Measurements from ENCODE around the gene ASPM.

Gene ASPM

DNA sequence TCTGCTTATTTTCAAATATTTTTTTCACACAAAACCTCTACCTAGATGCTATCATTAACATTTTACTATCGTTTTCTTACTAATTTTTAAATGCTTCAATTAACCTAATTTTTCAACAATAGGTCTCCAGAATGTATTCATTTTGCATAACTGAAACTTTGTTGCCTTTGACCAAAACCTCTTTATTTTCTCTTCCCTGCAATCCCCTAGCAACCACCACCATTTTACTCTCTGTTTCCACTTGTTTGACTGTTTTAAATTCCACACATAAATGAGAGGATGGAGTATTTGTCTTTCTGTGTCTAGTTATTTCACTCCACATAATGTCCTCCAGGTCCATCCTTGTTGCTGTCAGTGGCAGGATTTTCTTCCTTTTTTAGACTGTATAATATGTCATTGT lies 69.9 kb downstream of the ASPM start:
- H3K4me3 ChIP-seq (ENCODE audit: low read depth, low read length), result no peak overlapping the region
- CTCF ChIA-PET, result no interaction called here
- POLR2A ChIA-PET, result no interaction called here
- TF ChIP-seq, protein P1, sequence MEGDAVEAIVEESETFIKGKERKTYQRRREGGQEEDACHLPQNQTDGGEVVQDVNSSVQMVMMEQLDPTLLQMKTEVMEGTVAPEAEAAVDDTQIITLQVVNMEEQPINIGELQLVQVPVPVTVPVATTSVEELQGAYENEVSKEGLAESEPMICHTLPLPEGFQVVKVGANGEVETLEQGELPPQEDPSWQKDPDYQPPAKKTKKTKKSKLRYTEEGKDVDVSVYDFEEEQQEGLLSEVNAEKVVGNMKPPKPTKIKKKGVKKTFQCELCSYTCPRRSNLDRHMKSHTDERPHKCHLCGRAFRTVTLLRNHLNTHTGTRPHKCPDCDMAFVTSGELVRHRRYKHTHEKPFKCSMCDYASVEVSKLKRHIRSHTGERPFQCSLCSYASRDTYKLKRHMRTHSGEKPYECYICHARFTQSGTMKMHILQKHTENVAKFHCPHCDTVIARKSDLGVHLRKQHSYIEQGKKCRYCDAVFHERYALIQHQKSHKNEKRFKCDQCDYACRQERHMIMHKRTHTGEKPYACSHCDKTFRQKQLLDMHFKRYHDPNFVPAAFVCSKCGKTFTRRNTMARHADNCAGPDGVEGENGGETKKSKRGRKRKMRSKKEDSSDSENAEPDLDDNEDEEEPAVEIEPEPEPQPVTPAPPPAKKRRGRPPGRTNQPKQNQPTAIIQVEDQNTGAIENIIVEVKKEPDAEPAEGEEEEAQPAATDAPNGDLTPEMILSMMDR (IDR thresholded peaks at IDR 0.05; ENCODE audit: insufficient read depth, low read length, missing control alignments), result no peak
- DNase-seq (ENCODE audit: low read depth, low spot score), result no peak

DNA sequence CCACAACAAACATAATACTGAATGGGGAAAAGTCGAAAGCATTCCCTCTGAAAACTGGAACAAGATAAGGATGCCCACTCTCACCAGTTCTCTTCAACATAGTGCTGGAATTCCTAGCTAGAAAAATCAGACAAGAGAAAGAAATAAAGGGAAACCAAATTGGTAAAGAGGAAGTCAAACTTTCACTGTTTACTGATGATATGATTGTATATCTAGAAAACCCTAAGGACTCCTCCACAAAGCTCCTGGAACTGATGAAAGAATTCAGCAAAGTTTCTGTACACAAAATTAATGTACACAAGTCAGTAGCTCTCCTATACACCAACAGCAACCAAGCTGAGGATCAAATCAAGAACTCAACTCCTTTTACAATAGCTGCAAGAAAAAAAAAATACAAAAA lies 72.5 kb downstream of the ASPM start:
- ChIA-PET POLR2A (no interaction called here), CTCF (no interaction called here)
- no peak overlapping the region for H3K4me3 ChIP-seq (ENCODE audit: low read depth, low read length)
- DNase-seq (ENCODE audit: low read depth, low spot score), result no peak
- TF ChIP-seq, protein P1 (IDR thresholded peaks at IDR 0.05; ENCODE audit: insufficient read depth, low read length, missing control alignments), result no peak

DNA sequence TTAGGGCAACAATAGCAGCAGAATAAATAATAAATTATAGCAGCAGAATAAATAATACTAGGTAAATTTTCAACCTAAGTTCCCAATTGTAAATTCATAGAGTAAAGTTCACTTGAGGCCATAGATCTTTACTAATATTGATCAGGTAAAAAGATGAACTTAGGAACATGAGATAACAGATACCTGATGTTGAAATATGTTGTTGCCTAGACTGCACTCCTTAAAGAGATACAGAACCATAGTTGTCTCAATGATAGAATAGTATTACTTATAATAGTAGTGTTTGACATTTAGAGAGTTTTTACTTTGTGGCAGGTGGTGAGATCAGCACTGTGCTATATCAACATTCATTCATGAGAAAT lies 79.0 kb downstream of the ASPM start:
- CTCF ChIA-PET, result no interaction called here
- DNase-seq (ENCODE audit: low read depth, low spot score), result no peak
- no peak overlapping the region for H3K4me3 ChIP-seq (ENCODE audit: low read depth, low read length)
- TF ChIP-seq, protein P1 (IDR thresholded peaks at IDR 0.05; ENCODE audit: insufficient read depth, low read length, missing control alignments), result no peak
- POLR2A ChIA-PET, result no interaction called here

DNA sequence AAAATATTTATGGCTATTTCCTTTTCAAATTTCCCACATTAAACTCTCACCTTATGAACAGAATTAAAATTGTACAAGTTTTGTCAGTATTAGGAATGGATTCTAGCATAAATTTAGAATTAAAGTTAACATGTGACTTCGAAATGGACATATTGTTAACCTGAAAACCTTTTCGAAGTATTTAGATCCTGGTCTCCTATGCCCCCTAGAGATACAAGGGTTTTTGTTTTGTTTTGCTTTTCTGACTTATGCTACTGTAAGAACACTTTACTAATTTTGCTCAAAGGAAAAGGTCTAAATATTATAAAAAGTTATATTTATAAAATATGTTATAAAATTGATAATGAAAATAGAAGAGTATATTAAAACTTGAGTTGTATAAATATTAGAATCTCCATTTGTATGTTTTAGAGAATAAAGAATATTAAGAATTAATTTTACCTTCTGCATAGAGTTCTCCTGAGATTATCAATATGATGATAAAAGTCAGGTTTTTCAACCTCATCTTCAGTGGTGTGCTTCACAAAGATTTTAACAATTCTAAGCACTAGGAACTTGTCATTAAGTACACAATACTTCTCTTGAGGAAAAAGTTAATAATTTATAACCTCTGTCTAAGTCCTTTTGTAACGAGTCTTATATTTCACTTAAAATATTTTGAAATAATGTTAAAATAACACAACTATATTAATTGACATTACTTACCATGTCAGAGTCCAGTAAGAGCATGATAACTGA lies 79.6 kb downstream of the ASPM start, which contains the start of gene F13B:
Gene F13B (minus strand): TSS at position 542 of the 738 bp plus-strand sequence. CDS start 37 bp downstream, at position 505.
- DNase-seq (ENCODE audit: low read depth, low spot score), result no peak
- no peak within 1 kb of the TSS for H3K4me3 ChIP-seq (ENCODE audit: low read depth, low read length)
- POLR2A ChIA-PET, result no interaction called here
- CTCF ChIA-PET, result no interaction called here
- TF ChIP-seq, protein P1 (IDR thresholded peaks at IDR 0.05; ENCODE audit: insufficient read depth, low read length, missing control alignments), result no peak

DNA sequence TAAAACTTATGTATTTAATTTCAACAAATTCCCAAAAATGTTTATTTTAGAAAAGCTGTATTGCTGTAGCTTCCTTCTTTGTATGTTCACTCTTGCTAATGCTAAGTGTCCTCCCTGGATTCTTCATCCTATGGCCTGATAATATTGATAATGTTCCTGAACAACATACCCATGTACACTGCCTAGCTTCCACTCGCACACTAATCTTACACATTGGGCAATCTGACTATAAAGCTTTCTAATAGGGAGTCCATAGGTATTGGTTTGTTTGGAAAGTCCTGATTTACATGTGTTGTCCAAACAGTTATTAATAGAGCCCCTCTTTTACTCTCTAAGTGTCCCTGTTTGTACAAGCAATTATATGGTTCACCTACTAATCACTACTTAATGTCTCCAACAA lies 80.2 kb downstream of the ASPM start:
- TF ChIP-seq, protein P1 (IDR thresholded peaks at IDR 0.05; ENCODE audit: insufficient read depth, low read length, missing control alignments), result no peak
- DNase-seq (ENCODE audit: low read depth, low spot score), result no peak
- POLR2A ChIA-PET, result no interaction called here
- CTCF ChIA-PET, result no interaction called here
- no peak overlapping the region for H3K4me3 ChIP-seq (ENCODE audit: low read depth, low read length)

DNA sequence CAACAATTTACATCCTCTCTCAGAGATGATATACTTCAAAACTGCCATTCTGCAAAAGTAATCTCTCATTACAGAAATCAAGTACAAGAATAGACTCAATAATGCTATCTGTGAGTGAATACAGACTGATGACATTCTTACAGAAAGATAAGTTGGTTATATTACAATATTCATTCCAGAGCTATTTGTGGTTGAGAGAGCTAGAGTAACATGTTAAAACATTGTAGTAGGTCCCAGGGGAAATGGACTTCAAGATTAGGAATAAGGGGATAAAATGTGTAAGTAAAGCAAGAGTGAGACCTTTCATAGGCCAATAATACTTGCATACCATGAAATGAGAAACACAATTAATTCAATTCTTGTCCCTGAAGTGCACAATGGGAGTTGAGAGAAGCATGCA lies 80.9 kb downstream of the ASPM start:
- POLR2A ChIA-PET, result interaction anchor here (0.6 kb wide), 1 partner anchor 18 kb away, joined by 3 read pairs; no protein-coding TSS in a partner anchor
- TF ChIP-seq, protein P1 (IDR thresholded peaks at IDR 0.05; ENCODE audit: insufficient read depth, low read length, missing control alignments), result no peak
- CTCF ChIA-PET, result no interaction called here
- H3K4me3 ChIP-seq (ENCODE audit: low read depth, low read length), result no peak overlapping the region
- DNase-seq (ENCODE audit: low read depth, low spot score), result peak; percentile 50

Measured in AG04449 (cell line).